GM12865 (cell line): ENCODE measurements around the gene FCSK.

ENCODE experiments used
- DNase-seq: peaks from one replicate; pipeline ENCODE4 v3.0.0; 2010; ENCODE audit warnings: low read depth
- H3K4me3 ChIP-seq: 2 replicates; pipeline ENCODE4 v1.5.1; 2011; ENCODE audit warnings: mild to moderate bottlenecking, low read depth, low read length, control low read depth
- TF ChIP-seq, protein P1 (sequence below): IDR thresholded peaks from 2 replicates; pipeline ENCODE4 v1.5.1; 2011; ENCODE audit warnings: low read length, control low read depth, low read depth, inconsistent platforms; ENCODE audit not compliant: insufficient read depth; ENCODE audit errors: missing control alignments

FCSK gene

GRCh38 chr16:70520612-70521297, 66.4 kb downstream of the FCSK start:
- TF ChIP-seq, protein P1, sequence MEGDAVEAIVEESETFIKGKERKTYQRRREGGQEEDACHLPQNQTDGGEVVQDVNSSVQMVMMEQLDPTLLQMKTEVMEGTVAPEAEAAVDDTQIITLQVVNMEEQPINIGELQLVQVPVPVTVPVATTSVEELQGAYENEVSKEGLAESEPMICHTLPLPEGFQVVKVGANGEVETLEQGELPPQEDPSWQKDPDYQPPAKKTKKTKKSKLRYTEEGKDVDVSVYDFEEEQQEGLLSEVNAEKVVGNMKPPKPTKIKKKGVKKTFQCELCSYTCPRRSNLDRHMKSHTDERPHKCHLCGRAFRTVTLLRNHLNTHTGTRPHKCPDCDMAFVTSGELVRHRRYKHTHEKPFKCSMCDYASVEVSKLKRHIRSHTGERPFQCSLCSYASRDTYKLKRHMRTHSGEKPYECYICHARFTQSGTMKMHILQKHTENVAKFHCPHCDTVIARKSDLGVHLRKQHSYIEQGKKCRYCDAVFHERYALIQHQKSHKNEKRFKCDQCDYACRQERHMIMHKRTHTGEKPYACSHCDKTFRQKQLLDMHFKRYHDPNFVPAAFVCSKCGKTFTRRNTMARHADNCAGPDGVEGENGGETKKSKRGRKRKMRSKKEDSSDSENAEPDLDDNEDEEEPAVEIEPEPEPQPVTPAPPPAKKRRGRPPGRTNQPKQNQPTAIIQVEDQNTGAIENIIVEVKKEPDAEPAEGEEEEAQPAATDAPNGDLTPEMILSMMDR: no peak
- DNase-seq: peak; percentile 77
- H3K4me3 ChIP-seq: peak overlapping the region; percentile 95

DNA sequence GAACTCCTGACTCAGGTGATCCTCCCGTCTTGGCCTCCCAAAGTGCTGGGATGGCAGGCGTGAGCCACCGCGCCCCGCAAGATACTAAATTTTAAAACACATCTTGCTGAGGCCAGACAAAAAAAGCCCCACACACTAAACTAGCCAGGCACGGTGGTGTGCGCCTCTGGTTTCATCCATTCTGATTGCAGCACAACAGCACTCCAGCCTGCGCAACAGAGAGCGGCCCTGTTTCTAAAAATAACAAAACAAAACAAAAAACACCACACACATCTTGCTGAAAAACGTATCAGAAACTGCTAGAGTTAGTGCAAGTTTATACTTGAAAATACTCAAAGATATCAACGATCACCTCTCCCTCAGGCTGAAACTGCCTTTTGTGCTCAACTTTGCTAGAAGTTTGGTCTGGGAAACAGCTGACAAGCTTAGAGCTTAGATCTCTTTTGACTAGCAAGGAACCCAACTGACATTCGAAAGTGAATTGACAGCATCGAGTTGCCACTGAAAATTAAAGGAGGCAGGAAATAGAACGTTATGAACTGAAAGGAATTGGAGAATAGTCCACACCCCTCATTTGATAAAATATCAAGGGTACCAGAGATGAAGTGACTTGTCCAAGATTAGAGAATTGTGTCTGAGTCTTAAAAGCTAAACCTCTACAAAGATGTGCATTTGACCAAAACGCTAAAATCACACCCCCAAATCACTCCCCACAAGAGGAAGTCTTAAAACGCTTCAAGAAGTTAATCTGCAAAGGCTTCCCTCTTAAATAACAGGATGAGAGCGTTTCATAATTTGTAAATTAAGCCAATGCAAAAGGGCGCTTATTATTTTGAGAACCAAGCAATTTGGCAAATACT, 68.1 kb downstream of the FCSK start:
- TF ChIP-seq, protein P1: no peak
- H3K4me3 ChIP-seq: peak overlapping the region; percentile 95
- peak; percentile 80 for DNase-seq

GRCh38 chr16:70523076-70523742, 68.8 kb downstream of the FCSK start, which contains the start of gene COG4:
TSS of gene COG4 (minus strand) at chr16:70523554. CDS start at chr16:70523543, 11 bp downstream.
- H3K4me3 ChIP-seq: peak within 1 kb of the TSS; percentile 95
- TF ChIP-seq, protein P1: no peak
- peak; percentile 95 for DNase-seq

DNA sequence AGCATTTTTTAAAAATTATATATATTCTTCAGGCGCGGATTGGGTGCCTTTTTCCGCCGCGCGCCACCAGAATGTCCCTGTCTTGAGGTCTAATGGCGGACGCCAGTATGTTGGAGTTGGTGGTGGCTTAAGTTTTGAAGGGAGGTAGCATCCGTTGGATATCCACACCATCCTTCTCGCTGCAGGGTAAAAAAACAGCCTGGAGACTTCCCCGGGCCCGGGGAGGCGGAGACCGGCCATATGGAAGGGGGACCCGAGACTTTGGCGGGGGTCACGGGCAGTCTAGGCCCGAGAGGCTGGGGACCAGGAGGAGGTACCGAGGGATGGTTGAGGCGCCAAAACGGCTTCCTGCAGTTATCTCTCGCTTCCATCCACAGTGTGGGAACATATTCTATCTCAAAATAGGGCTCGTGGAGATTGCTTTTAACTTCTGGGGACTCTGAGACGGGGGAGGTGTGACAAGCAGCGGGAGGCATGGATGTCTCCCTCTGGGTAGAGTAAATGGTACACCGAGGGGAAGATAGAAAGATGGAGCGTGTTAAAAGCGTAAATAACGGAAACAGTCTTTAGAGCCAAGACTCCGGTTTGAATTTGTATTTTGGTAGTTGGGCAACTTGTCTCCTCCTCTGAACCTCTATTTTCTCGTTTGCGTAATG, 69.5 kb downstream of the FCSK start, which contains the start of gene SF3B3:
TSS of gene SF3B3 (plus strand) at position 74 of the 656 bp plus-strand sequence. CDS start 2,841 bp downstream, outside the sequence.
- TF ChIP-seq, protein P1: no peak
- H3K4me3 ChIP-seq: peak within 1 kb of the TSS; percentile 95
- DNase-seq: no peak

GRCh38 chr16:70524399-70524825, 70.0 kb downstream of the FCSK start:
- peak; percentile 24 for DNase-seq
- peak overlapping the region; percentile 95 for H3K4me3 ChIP-seq

DNA sequence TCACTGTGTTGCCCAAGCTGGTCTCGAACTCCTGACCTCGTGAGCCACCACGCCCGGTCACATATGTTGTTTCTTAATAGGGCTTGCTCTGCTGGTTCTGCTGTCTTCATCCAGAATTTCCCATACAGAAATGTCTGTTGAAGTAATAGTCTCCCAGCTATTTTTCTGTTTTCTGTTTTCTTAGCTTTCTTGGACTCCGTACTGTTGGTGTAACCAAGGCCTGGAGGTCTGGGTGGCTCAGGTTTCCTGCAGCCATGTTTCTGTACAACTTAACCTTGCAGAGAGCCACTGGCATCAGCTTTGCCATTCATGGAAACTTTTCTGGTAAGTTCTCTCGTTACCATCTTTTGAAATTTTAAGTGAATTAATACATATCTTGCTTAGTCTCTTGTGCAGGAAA, 72.0 kb downstream of the FCSK start:
- H3K4me3 ChIP-seq: peak overlapping the region; percentile 95
- TF ChIP-seq, protein P1: no peak
- no peak for DNase-seq
